ENCODE data around the gene GPC5.
"Not testable (repeated sequence)": the region's sequence is repeated elsewhere in the genome, so short reads cannot be mapped to it uniquely, and the experiment has no call there.

Gene GPC5

DNA sequence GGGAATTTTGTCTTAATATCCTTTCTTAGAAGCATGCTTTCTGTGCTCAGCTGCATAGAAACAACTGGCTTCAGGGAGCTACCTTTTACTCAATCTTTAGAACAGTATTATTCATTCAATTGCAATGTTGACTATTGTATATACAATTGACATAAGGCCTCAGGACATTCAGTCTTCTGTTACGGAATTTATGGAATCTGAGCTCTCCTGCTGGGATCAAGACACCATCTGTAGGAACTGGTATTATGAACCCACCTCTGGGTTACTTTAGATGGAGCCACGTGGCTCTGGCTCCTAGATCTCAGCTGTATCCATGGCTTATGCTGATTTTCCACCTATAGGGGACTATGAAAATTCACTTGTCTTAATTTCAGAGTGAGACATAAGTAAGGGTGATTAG, 1112.0 kb downstream of the GPC5 start:
- H3K4me3 ChIP-seq: no peak overlapping the region
- no peaks in the 10 kb centered on the region for H3K36me3 ChIP-seq
- H3K27me3 ChIP-seq: no peaks in the 10 kb centered on the region
- TF ChIP-seq, protein P1, sequence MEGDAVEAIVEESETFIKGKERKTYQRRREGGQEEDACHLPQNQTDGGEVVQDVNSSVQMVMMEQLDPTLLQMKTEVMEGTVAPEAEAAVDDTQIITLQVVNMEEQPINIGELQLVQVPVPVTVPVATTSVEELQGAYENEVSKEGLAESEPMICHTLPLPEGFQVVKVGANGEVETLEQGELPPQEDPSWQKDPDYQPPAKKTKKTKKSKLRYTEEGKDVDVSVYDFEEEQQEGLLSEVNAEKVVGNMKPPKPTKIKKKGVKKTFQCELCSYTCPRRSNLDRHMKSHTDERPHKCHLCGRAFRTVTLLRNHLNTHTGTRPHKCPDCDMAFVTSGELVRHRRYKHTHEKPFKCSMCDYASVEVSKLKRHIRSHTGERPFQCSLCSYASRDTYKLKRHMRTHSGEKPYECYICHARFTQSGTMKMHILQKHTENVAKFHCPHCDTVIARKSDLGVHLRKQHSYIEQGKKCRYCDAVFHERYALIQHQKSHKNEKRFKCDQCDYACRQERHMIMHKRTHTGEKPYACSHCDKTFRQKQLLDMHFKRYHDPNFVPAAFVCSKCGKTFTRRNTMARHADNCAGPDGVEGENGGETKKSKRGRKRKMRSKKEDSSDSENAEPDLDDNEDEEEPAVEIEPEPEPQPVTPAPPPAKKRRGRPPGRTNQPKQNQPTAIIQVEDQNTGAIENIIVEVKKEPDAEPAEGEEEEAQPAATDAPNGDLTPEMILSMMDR (IDR thresholded peaks at IDR 0.05): no peak
- DNase-seq: no peak
- no peak overlapping the region for H3K27ac ChIP-seq
- no peaks in the 10 kb centered on the region for H3K4me1 ChIP-seq
- no peaks in the 10 kb centered on the region for H3K9me3 ChIP-seq
- intact Hi-C loops (cut with DNase I; ENCODE audit: low total_unique reads): no loop called here

DNA sequence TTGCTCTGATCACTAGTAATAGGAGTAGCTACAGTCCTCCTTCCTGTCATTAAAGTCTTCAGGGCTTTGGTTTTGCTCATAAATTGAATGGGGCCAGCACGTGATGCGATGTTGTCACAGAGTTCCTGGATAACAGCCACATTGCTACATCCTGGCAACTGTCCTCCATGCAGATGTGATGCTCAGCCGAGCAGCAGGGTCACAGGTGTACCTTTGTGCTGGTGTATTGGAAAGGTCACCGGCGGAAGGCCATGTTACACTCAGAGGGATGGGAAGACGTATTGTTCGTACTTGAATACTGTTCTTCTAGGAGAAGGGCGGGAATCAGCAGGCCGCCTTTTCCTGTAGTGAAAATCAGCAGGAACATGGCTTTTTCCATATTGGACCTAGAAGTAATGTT, 1114.4 kb downstream of the GPC5 start:
- no peak overlapping the region for H3K27ac ChIP-seq
- TF ChIP-seq, protein P1 (IDR thresholded peaks at IDR 0.05): no peak
- no peaks in the 10 kb centered on the region for H3K4me1 ChIP-seq
- no peak overlapping the region for H3K4me3 ChIP-seq
- no peaks in the 10 kb centered on the region for H3K27me3 ChIP-seq
- H3K9me3 ChIP-seq: no peaks in the 10 kb centered on the region
- no peaks in the 10 kb centered on the region for H3K36me3 ChIP-seq
- no peak for DNase-seq
- intact Hi-C loops (cut with DNase I; ENCODE audit: low total_unique reads): no loop called here

DNA sequence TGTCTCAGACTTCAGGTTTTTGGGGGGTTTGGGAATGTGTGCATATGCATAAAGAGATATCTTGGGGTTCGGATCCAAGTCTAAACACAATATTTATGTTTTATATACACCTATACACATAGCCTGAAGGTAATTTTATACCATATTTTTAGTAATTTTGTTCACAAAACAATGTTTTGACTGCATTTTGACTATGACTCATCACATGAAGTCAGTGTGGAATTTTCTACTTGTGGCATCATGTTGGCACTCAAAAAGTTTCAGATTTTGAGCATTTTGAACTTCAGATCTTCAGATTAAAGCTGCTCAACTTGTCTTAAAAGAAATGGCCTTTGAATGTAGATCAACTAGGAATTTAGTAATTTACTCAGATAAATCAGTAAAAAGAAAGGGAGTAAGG, 1115.3 kb downstream of the GPC5 start:
- intact Hi-C loops (cut with DNase I; ENCODE audit: low total_unique reads): no loop called here
- Histone ChIP-seq H3K27me3 (no peaks in the 10 kb centered on the region), H3K4me1 (no peaks in the 10 kb centered on the region), H3K36me3 (no peaks in the 10 kb centered on the region), H3K4me3 (no peak overlapping the region), H3K9me3 (no peaks in the 10 kb centered on the region), H3K27ac (no peak overlapping the region)
- no peak for DNase-seq
- TF ChIP-seq, protein P1 (IDR thresholded peaks at IDR 0.05): no peak

DNA sequence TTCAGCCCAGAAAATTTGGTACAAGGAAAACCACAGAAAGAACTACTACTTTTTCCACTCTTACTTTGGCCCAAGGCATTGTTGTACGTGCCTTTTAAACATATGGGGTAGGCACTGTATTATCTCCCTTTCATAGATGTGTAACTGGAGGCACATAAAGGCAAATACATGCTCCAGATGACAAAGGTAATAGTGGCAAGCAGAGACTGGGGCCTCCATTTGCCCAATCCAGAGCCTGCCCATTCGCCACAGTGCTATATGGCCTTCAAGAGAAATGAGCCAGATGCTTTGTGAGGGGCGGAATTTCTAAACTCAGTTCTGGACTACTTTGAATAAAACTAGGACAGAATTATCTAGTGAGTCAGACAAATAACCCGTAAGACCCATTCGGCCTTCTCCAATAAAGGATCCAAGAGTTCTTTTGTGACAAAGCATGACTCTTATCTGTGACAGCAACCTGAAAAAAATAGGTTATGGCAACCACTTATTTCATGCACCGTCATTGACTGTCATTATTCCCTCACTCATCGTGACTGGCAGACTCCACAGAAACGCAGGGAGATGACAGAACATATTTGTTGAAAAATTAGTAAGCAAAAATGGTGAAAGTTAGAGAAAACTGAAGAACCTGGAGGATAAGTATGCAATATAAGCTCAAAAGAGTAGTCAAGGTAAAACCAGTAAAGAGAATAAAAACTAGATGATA, 1116.2 kb downstream of the GPC5 start:
- Histone ChIP-seq H3K9me3 (no peaks in the 10 kb centered on the region), H3K27me3 (no peaks in the 10 kb centered on the region), H3K4me3 (no peak overlapping the region), H3K36me3 (no peaks in the 10 kb centered on the region), H3K27ac (no peak overlapping the region), H3K4me1 (no peaks in the 10 kb centered on the region)
- intact Hi-C loops (cut with DNase I; ENCODE audit: low total_unique reads): no loop called here
- DNase-seq: no peak
- TF ChIP-seq, protein P1 (IDR thresholded peaks at IDR 0.05): no peak

DNA sequence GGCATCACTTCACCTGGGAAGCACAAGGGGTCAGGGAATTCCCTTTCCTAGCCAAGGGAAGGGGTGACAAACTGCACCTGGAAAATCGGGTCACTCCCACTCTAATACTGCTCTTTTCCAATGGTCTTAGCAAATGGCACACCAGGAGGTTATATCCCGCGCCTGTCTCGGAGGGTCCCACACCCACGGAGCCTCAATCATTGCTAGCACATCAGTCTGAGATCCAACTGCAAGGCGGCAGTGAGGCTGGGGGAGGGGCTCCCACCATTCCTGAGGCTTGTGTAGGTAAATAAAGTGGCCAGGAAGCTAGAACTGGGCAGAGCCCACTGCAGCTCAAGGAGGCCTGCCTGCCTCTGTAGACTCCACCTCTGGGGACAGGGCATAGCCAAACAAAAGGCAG, 1118.5 kb downstream of the GPC5 start:
- H3K27ac ChIP-seq; H3K4me1 ChIP-seq; H3K4me3 ChIP-seq; H3K9me3 ChIP-seq; H3K36me3 ChIP-seq; H3K27me3 ChIP-seq; DNase-seq; intact Hi-C loops (cut with DNase I; ENCODE audit: low total_unique reads): not testable (repeated sequence)

DNA sequence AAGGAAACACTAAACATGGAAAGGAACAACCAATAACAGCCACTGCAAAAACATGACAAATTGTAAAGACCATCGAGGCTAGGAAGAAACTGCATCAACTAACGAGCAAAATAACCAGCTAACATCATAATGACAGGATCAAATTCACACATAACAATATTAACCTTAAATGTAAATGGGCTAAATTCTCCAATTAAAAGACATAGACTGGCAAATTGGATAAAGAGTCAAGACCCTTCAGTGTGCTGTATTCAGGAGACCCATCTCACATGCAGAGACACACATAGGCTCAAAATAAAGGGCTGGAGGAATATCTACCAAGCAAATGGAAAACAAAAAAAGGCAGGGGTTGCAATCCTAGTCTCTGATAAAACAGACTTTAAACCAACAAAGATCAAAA, 1120.2 kb downstream of the GPC5 start:
- intact Hi-C loops (cut with DNase I; ENCODE audit: low total_unique reads); H3K4me3 ChIP-seq; H3K4me1 ChIP-seq; H3K36me3 ChIP-seq; H3K9me3 ChIP-seq; H3K27me3 ChIP-seq; DNase-seq; H3K27ac ChIP-seq: not testable (repeated sequence)

DNA sequence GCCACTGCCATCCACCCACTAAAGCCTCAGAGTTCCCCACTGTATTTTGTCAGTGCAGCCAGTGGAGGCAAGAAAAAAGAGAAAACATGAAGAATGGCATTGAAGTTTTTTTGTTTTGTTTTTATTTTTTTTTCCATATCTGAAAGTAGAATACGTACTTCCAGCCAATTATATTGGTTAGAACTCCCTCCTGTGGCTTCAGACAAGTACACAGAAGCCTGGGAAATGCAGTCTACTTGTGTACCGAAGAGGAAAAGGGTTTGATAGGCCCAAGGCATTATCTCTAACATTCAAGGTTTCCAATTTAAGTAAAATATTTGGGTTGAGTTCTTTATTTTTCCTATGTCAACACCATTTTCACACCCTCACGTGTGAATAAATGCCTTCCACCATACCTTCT, 1131.9 kb downstream of the GPC5 start:
- TF ChIP-seq, protein P1 (IDR thresholded peaks at IDR 0.05): no peak
- DNase-seq: no peak
- Histone ChIP-seq H3K4me3 (no peak overlapping the region), H3K27me3 (no peaks in the 10 kb centered on the region), H3K9me3 (no peaks in the 10 kb centered on the region), H3K4me1 (no peaks in the 10 kb centered on the region), H3K36me3 (no peaks in the 10 kb centered on the region), H3K27ac (no peak overlapping the region)
- intact Hi-C loops (cut with DNase I; ENCODE audit: low total_unique reads): no loop called here

Measured in tibial artery (tissue), 4 donors.